Heart right ventricle (tissue), 16 donors: ENCODE measurements around the gene ITM2B. TPM values are rescaled to one million over a fixed set of nuclear protein-coding genes. Genes with fewer than 3 reads are reported as not detected.

ENCODE experiments used
- ATAC-seq, 8 donors: fragments of 200-7000 bp; cut with Tn5 transposase; one replicate each; pipeline ENCODE4 v1.9.1; 2020; ENCODE audit warnings: mild to moderate bottlenecking in 8 of 8, moderate library complexity in 8 of 8, moderate number of reproducible peaks in 1 of 8
- DNase-seq, 2 donors: peaks; one replicate each; pipeline ENCODE4 v3.0.0-alpha.2; 2020
- H3K27ac ChIP-seq, 10 donors: fragments of 200-600 bp; sonication (generic) in 2 of 10; one replicate each; pipeline versions ENCODE4 v1.5.0 to v1.8.0; 2020 to 2022; ENCODE audit warnings: mild to moderate bottlenecking in 3 of 10
- H3K27me3 ChIP-seq, 7 donors: fragments of 200-600 bp; one replicate each; pipeline ENCODE4 v1.8.0; 2021 to 2022; ENCODE audit warnings: mild to moderate bottlenecking in 2 of 7
- H3K36me3 ChIP-seq, 9 donors: fragments of 200-600 bp; sonication (generic) in 1 of 9; one replicate each; pipeline versions ENCODE4 v1.5.0 to v1.8.0; 2020 to 2022; ENCODE audit warnings: mild to moderate bottlenecking in 2 of 9
- H3K4me1 ChIP-seq, 9 donors: fragments of 200-600 bp; sonication (generic) in 1 of 9; one replicate each; pipeline versions ENCODE4 v1.5.0 to v1.8.0; 2020 to 2022; ENCODE audit warnings: mild to moderate bottlenecking in 4 of 9
- H3K4me3 ChIP-seq, 10 donors: fragments of 200-600 bp; sonication (generic) in 2 of 10; one replicate each; pipeline versions ENCODE4 v1.5.0 to v1.8.0; 2020 to 2022; ENCODE audit warnings: mild to moderate bottlenecking in 7 of 10, moderate library complexity in 2 of 10
- H3K9me3 ChIP-seq, 11 donors: fragments of 200-600 bp in 10 of 11; sonication (generic) in 2 of 11; one replicate each; pipeline versions ENCODE4 v1.5.0 to v1.8.0; 2013 to 2022; ENCODE audit warnings: mild to moderate bottlenecking in 2 of 11, control low read depth in 1 of 11, moderate library complexity in 1 of 11
- CTCF ChIP-seq, 9 donors: fragments of 200-600 bp; sonication (generic) in 2 of 9; IDR thresholded peaks; one replicate each; pipeline versions ENCODE4 v1.5.0 to v1.8.0; 2021 to 2022; ENCODE audit warnings: antibody characterized with exemption in 9 of 9, mild to moderate bottlenecking in 5 of 9, moderate library complexity in 1 of 9
- WGBS, 2 donors: extraction: QIAGEN DNeasy Blood & Tissue Kit; methylation state at CpG; one replicate each; pipeline ENCODE4 v1.1.7; 2013; ENCODE audit warnings: inconsistent platforms in 1 of 2; 5-methylcytosine and 5-hydroxymethylcytosine counted together
- intact Hi-C, 10 donors: fragments of 100-400 bp; cut with DNase I; formaldehyde crosslinking; loops; one replicate each; pipeline versions ENCODE4 v1.11.1 to v1.14.2; 2022
- polyA plus RNA-seq, 2 donors: library from polyadenylated mRNA; stranded (reverse); fragments of 200-250 nt; gene quantifications; one replicate each; pipeline ENCODE4 v1.2.3, GENCODE V29; 2013
- total RNA-seq, 10 donors: library from RNA; stranded (reverse); fragmentation: NEBNext Ultra II Directional in 3 of 10; extraction: Animal tissue kit (Norgen Biotek cat#: 25700) in 3 of 10; gene quantifications; one replicate each; pipeline versions ENCODE4 v1.2.1 to v1.2.4, GENCODE V29; 2021 to 2023
- donor health status: Arrhythmogenic right ventricular cardiomyopathy.
- donor health status: ischemic (EF 13 %, LVEDD 7.1; RV severe dilation, severe dysfunction).
- donor health status: healthy with polysubstance abuse.
- donor health status: DM: no; HTN: yes; CAD: no.
- donor health status: DM: no; HTN: no; CAD: no.
- donor health status: ischemic (EF 25% LVEDD 6.9; RV normal size, moderate dysfunction).
- donor health status: ischemic (EF 25% LVEDD 5.7; RV mildly dilated, moderate dysfunction).
- donor health status: healthy.
- donor health status: DM: yes; HTN: yes; CAD: no.
- donor health status: Ischemic cardiomyopathy.
- donor health status: ischemic (EF 35%, LVEDD 5.7; RV mildly dilated, moderate dysfunction).
- donor health status: nonischemic (EF 11% LVEDD 7.7; RV severe dilation, severe dysfunction).
- donor health status: DM: yes; HTN: yes; CAD: no.
- donor health status: PGD.
- donor health status: ischemic (EF 29% LVEDD 5.4; RV normal size, mild dysfunction).
- donor health status: nonischemic (EF 23%, LVEDD 6.1; RV moderate dilation, normal function).

The ITM2B gene
- total and polyA plus RNA-seq, 12 donors, result 272 to 636 (median 507) TPM

DNA sequence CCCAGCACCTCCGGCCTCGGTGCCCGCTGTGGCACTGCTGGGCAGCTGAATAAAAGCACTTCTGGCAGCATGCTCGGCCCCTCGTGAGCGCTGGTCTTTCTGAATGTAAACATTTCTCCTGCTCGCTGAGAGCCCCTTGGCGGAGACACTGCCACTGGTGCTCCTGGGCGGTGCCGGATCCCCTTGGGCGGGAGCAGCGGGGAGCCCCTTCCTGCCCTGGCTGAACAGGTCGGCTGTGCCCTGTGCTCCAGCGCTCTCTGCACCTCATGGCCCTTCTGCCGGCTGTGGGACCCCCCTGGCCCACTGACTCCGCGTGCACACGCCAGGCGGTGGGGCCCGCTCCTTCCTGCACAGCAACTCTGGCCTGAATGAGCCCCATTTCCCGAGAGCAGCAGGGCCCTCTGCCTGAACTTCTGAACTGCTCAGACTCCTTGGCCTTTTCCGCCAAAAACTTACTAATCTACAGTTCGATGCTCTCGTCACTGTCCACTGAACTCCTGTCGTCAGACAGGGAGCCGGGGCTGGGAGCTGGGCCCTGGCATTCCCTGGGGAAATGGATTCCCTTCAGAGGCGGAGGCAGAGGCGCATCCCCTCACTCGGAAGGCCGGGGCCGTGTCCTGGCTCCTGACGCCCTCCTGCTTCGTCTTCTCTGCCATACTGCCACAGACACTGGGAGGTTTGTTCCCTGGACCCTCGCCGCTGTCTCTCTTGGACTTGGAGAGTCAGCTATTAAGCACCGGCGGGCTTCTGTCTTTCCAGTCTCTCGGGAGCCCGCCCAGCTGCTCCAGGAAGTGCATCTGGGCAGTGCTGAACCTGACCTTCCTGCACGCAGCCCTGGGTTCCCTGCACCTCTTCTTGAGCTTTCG is 84.7 kb downstream of the ITM2B start:
- 70 to 72% methylated on average over 41 of the region's 41 CpGs for WGBS, 2 donors
- ATAC-seq, result peak in 7 of 8 donors; percentile 33 to 57 (median 49)
- peak overlapping the region; percentile 11 to 80 (median 54) for H3K27ac ChIP-seq
- intact Hi-C loops, result no loop called here
- no peak for TF ChIP-seq CTCF (IDR thresholded peaks at IDR 0.05)
- H3K9me3 ChIP-seq, result peaks cover 0 to 33% (median 7%) of the 10 kb centered on the region in 11 donors
- no peaks in the 10 kb centered on the region for H3K27me3 ChIP-seq
- H3K4me3 ChIP-seq, result peak overlapping the region in 9 of 10 donors; percentile 3 to 48 (median 36)
- peak; percentile 23 to 30 for DNase-seq
- H3K4me1 ChIP-seq, result peaks cover 0 to 27% (median 14%) of the 10 kb centered on the region in 9 donors
- peaks cover 0 to 68% (median 0%) of the 10 kb centered on the region in 9 donors for H3K36me3 ChIP-seq

DNA sequence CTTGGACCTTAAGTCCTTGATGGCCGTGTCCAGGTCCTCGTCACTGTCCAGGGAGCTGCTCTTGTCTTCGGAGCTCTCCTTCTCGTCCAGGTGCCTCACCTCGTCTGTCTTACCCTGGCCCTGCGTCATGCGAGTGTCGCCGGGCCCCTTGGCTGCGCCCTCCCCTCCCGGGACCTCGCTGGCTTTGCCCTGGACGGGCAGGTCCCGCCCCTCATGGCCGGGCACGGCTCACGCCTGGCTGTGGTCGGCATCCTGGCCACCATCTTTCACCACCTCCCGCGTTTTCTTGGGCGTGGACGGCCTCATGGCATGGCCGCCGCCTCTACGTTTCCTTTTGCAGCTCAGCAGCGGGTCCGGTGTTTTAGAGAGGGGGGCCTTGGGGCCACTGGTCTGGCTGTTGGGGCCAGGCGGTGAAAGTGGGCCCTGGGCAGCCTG is 85.4 kb downstream of the ITM2B start:
- WGBS, 2 donors, result 73 to 81% methylated on average over 28 of the region's 28 CpGs
- H3K36me3 ChIP-seq, result peaks cover 0 to 68% (median 0%) of the 10 kb centered on the region in 9 donors
- H3K9me3 ChIP-seq, result peaks cover 0 to 40% (median 8%) of the 10 kb centered on the region in 11 donors
- DNase-seq (no peak), ATAC-seq (peak in 5 of 8 donors; percentile 4 to 53 (median 24))
- H3K4me3 ChIP-seq, result peak overlapping the region in 8 of 10 donors; percentile 10 to 48 (median 36)
- H3K27ac ChIP-seq, result peak overlapping the region in 7 of 10 donors; percentile 38 to 80 (median 58)
- H3K27me3 ChIP-seq, result no peaks in the 10 kb centered on the region
- intact Hi-C loops, result no loop called here
- H3K4me1 ChIP-seq, result peaks cover 0 to 23% (median 12%) of the 10 kb centered on the region in 9 donors
- TF ChIP-seq CTCF (IDR thresholded peaks at IDR 0.05), result no peak

DNA sequence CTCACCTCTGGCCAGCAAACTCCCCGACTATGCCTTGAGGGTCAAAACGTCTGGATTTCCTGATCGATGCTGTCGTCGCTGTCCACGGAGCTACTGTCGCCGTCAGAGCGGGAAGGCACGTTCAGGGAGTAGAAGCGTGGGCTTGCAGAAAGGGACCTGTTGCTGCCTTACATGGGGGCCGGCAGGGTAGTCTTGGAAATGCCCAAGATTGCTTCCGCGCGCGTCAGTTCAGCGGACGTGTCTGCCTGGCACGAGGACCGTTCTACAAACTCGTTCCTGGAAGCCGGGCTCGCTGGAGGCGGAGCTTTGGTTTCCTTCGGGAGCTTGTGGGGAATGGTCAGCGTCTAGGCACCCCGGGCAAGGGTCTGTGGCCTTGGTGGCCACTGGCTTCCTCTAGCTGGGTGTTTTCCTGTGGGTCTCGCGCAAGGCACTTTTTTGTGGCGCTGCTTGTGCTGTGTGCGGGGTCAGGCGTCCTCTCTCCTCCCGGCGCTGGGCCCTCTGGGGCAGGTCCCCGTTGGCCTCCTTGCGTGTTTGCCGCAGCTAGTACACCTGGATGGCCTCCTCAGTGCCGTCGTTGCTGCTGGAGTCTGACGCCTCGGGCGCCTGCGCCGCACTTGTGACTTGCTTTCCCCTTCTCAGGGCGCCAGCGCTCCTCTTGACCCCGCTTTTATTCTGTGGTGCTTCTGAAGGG is 86.0 kb downstream of the ITM2B start:
- WGBS, 2 donors, result 79% methylated on average over 47 of the region's 47 CpGs
- DNase-seq, result peak; percentile 19 to 24
- no peak for TF ChIP-seq CTCF (IDR thresholded peaks at IDR 0.05)
- peaks cover 0 to 23% (median 12%) of the 10 kb centered on the region in 9 donors for H3K4me1 ChIP-seq
- peak overlapping the region in 8 of 10 donors; percentile 10 to 48 (median 36) for H3K4me3 ChIP-seq
- H3K36me3 ChIP-seq, result peaks cover 0 to 64% (median 0%) of the 10 kb centered on the region in 9 donors
- H3K9me3 ChIP-seq, result peaks cover 0 to 37% (median 12%) of the 10 kb centered on the region in 11 donors
- ATAC-seq, result peak in 2 of 8 donors; percentile 13 to 21
- H3K27me3 ChIP-seq, result no peaks in the 10 kb centered on the region
- peak overlapping the region in 3 of 10 donors; percentile 54 to 64 (median 59) for H3K27ac ChIP-seq
- intact Hi-C loops, result no loop called here

Other genes with a start within 250 kb of the ITM2B start
- gene SUCLA2, start 231.9 kb upstream of the ITM2B start, total RNA-seq, result 100 to 1,000 TPM in 9 of 10 donors, 10 to 100 TPM in 1; 90.6 to 172 (median 154) TPM
- 10 to 100 TPM; 21.2 to 67.7 TPM for gene SUCLA2, start 231.9 kb upstream of the ITM2B start, polyA plus RNA-seq
- 10 to 100 TPM in 8 of 10 donors, 1 to 10 TPM in 2; 9.6 to 13.7 (median 11.3) TPM for gene NUDT15, start 195.5 kb upstream of the ITM2B start, total RNA-seq
- gene NUDT15, start 195.5 kb upstream of the ITM2B start, polyA plus RNA-seq, result 10 to 100 TPM in 1 of 2 donors, 1 to 10 TPM in 1; 9.8 to 12.9 TPM
- gene MED4, start 138.1 kb upstream of the ITM2B start, total RNA-seq, result 10 to 100 TPM; 42.7 to 57.7 (median 48.7) TPM
- 10 to 100 TPM; 44.3 to 46.8 TPM for gene MED4, start 138.1 kb upstream of the ITM2B start, polyA plus RNA-seq
- 10 to 100 TPM; 22.3 to 42.0 (median 26.8) TPM for gene RB1, start 70.5 kb downstream of the ITM2B start, total RNA-seq
- 10 to 100 TPM; 12.1 to 12.3 TPM for gene RB1, start 70.5 kb downstream of the ITM2B start, polyA plus RNA-seq
- 10 to 100 TPM in 7 of 10 donors, 1 to 10 TPM in 3; 5.0 to 28.7 (median 12.1) TPM for gene LPAR6, start 179.9 kb downstream of the ITM2B start, total RNA-seq
- 10 to 100 TPM; 10.6 to 45.1 TPM for gene LPAR6, start 179.9 kb downstream of the ITM2B start, polyA plus RNA-seq